Endothelial cell of umbilical vein (primary cell): ENCODE data around the gene MTG1. TPM values are rescaled to one million over a fixed set of nuclear protein-coding genes. Genes with fewer than 3 reads are reported as not detected.

Experiments used
- BruUV-seq: library from RNA; stranded (reverse); fragments of 400-500 nt; replicated peaks from 2 replicates; lab custom pipeline; 2021; lab: Mats Ljungman, UMichigan
- CTCF ChIA-PET: fragments of 300-600, 350-600 bp; sonication (Branson Sonifier 250); formaldehyde crosslinking; loops from one replicate; lab custom pipeline; 2021; ENCODE audit warnings: antibody characterized with exemption, inconsistent platforms; lab: Charles Lee
- POLR2A ChIA-PET: fragments of 300-600, 350-600 bp; sonication (Branson Sonifier 250); formaldehyde crosslinking; loops from one replicate; lab custom pipeline; 2021; ENCODE audit warnings: antibody characterized with exemption, inconsistent platforms; lab: Charles Lee
- DNase-seq: peaks from one replicate; pipeline ENCODE4 v3.0.0-alpha.2; 2011; ENCODE audit warnings: low read depth, low spot score
- FAIRE-seq: peaks from 2 replicates; lab custom pipeline; 2011; peaks lifted over from hg19 to GRCh38; lab: Jason Lieb, UNC
- H2AFZ ChIP-seq: 2 replicates; pipeline ENCODE4 v1.6.0; 2012; ENCODE audit warnings: low read depth, low read length, control low read depth, inconsistent platforms
- H3K27ac ChIP-seq: 2 replicates; pipeline ENCODE4 v1.5.1; 2011; ENCODE audit warnings: low read depth, mild to moderate bottlenecking, control low read depth, low read length, moderate library complexity; ENCODE audit not compliant: insufficient read depth
- H3K27me3 ChIP-seq, 2 experiments: 2 replicates each; pipeline versions ENCODE4 v1.6.0 to v1.6.1; 2011; ENCODE audit warnings: low read length in 2 of 2, mixed read lengths in 1 of 2; ENCODE audit not compliant: control insufficient read depth in 2 of 2, insufficient read depth in 2 of 2
- H3K36me3 ChIP-seq, 2 experiments: 2 replicates in 1 of 2; 3 replicates in 1 of 2; pipeline ENCODE4 v1.5.1; 2011; ENCODE audit warnings: low read length in 2 of 2, mild to moderate bottlenecking in 1 of 2, moderate library complexity in 1 of 2; ENCODE audit not compliant: control insufficient read depth in 2 of 2, insufficient read depth in 2 of 2; ENCODE audit errors: extremely low read depth in 1 of 2
- H3K4me1 ChIP-seq: 3 replicates; pipeline ENCODE4 v1.5.1; 2011; ENCODE audit warnings: mild to moderate bottlenecking, low read length; ENCODE audit not compliant: control insufficient read depth, insufficient read depth; ENCODE audit errors: extremely low read depth
- H3K4me2 ChIP-seq: 2 replicates; pipeline ENCODE4 v1.6.1; 2011; ENCODE audit warnings: low read length, control low read depth, mixed read lengths; ENCODE audit not compliant: insufficient read depth
- H3K4me3 ChIP-seq, 3 experiments: fragments of 200-600 bp in 1 of 3; sonication (generic), shearing (Covaris generic) in 1 of 3; replicated peaks in 1 of 3; 2 replicates each; pipeline ENCODE4 v1.5.1; 2011 to 2016; ENCODE audit warnings: control low read depth in 3 of 3, low read length in 3 of 3, mild to moderate bottlenecking in 2 of 3, inconsistent platforms in 1 of 3, low read depth in 1 of 3, moderate library complexity in 1 of 3; ENCODE audit not compliant: insufficient read depth in 1 of 3
- H3K79me2 ChIP-seq: 2 replicates; pipeline ENCODE4 v1.6.0; 2012; ENCODE audit warnings: low read length, inconsistent platforms; ENCODE audit not compliant: control insufficient read depth, insufficient read depth
- H3K9ac ChIP-seq: replicated peaks from 2 replicates; pipeline ENCODE3; 2011; ENCODE audit warnings: low read length, control low read depth; ENCODE audit not compliant: insufficient read depth; ENCODE audit errors: extremely low read depth
- H3K9me1 ChIP-seq: replicated peaks from 3 replicates; pipeline ENCODE4 v1.6.0; 2011; ENCODE audit warnings: mild to moderate bottlenecking, low read length; ENCODE audit not compliant: control insufficient read depth, insufficient read depth; ENCODE audit errors: extremely low read depth
- H3K9me3 ChIP-seq: replicated peaks from 2 replicates; pipeline ENCODE4 v1.5.1; 2012; ENCODE audit warnings: low read length, inconsistent platforms; ENCODE audit not compliant: control insufficient read depth, insufficient read depth
- H4K20me1 ChIP-seq: replicated peaks from 2 replicates; pipeline ENCODE3; 2011; ENCODE audit warnings: mild to moderate bottlenecking, low read length; ENCODE audit not compliant: control insufficient read depth, insufficient read depth; ENCODE audit errors: extremely low read depth
- CTCF ChIP-seq, 2 donors: IDR thresholded peaks; 1 replicate in 1 of 2; 2 replicates in 1 of 2; pipeline ENCODE4 v1.5.1; 2011; ENCODE audit warnings: low read length in 2 of 2, mild to moderate bottlenecking in 2 of 2, moderate library complexity in 2 of 2, control low read depth in 1 of 2, inconsistent platforms in 1 of 2, low read depth in 1 of 2; ENCODE audit not compliant: insufficient read depth in 1 of 2; ENCODE audit errors: extremely low read depth in 1 of 2
- EZH2 ChIP-seq: IDR thresholded peaks from 2 replicates; pipeline ENCODE4 v1.6.1; 2012; ENCODE audit warnings: borderline replicate concordance, low read depth, mild to moderate bottlenecking, moderate library complexity, low read length, inconsistent platforms; ENCODE audit not compliant: severe bottlenecking
- MYC ChIP-seq: IDR thresholded peaks from one replicate; pipeline ENCODE4 v1.6.1; 2011; ENCODE audit warnings: mild to moderate bottlenecking, low read depth, low read length
- dilution Hi-C: fragments of 300-500 bp; cut with MboI; formaldehyde crosslinking; loops from one replicate; pipeline ENCODE4 v1.15.0; 2019; ENCODE audit warnings: low sequenced_read_pairs; ENCODE audit not compliant: extremely low pct_ligation_motif_present
- intact Hi-C: fragments of 100-400 bp; cut with micrococcal nuclease; formaldehyde crosslinking; loops from one replicate; pipeline ENCODE4 v1.10.0; 2022
- polyA plus RNA-seq, 4 experiments: library from polyadenylated mRNA; depleted of rRNA in 3 of 4; stranded (reverse) in 3 of 4; unstranded in 1 of 4; fragments of >200 nt; gene quantifications; 2 replicates each; pipeline versions ENCODE4 v1.2.1 to v1.2.3, GENCODE V29; 2011 to 2012; ENCODE audit warnings: missing spikeins in 1 of 4
- total RNA-seq: library from RNA; stranded (reverse); gene quantifications from 2 replicates; pipeline ENCODE4 v1.2.3, GENCODE V29; 2021
- TF ChIP-seq, protein P1 (sequence below): IDR thresholded peaks from 2 replicates; pipeline ENCODE4 v1.6.1; 2011; ENCODE audit not compliant: insufficient read depth, insufficient read length

The MTG1 gene
- total and polyA plus RNA-seq, 2 donors (not counting 3 experiments of a cell fraction or from before 2014, with no cell fraction given) = 66.5 to 91.6 TPM

DNA sequence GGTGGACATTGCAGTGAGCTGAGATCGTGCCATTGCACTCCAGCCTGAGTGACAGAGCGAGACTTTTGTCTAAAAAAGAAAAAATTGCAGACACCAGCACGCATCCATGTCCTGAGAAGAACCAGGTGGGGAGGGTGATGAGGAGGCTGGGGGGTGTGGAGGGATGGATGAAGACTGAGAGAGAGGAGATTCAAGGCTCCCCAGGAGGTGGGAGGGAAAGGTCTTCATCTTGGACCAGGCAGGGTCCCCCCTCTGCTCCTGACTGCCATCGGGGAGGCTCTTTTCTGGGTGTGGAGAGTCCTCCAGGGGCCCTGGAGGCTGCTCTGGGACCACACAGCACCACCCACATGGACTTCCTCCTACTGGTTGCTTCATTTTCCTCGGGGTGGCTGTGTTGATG, 61.2 kb downstream of the MTG1 start:
- Histone ChIP-seq H3K9ac (no peak overlapping the region), H3K27me3 (no peaks in the 10 kb centered on the region), H3K4me3 (no peak overlapping the region), H2AFZ (no peak overlapping the region), H4K20me1 (no peaks in the 10 kb centered on the region), H3K4me2 (no peak overlapping the region), H3K79me2 (no peaks in the 10 kb centered on the region), H3K4me1 (no peaks in the 10 kb centered on the region), H3K9me3 (no peaks in the 10 kb centered on the region), H3K9me1 (no peaks in the 10 kb centered on the region), H3K27ac (no peak overlapping the region), H3K36me3 (no peaks in the 10 kb centered on the region)
- dilution Hi-C loops = no loop called here
- ChIA-PET POLR2A (no interaction called here), CTCF (interaction anchor here (1.4 kb wide), 1 partner anchor 16 kb away, joined by 3 read pairs; no protein-coding TSS in a partner anchor)
- intact Hi-C loops = no loop called here
- DNase-seq (no peak), FAIRE-seq (no peak)
- TF ChIP-seq, protein P1, sequence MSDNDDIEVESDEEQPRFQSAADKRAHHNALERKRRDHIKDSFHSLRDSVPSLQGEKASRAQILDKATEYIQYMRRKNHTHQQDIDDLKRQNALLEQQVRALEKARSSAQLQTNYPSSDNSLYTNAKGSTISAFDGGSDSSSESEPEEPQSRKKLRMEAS = no peak
- no peak for TF ChIP-seq EZH2
- no TSS peak for BruUV-seq

DNA sequence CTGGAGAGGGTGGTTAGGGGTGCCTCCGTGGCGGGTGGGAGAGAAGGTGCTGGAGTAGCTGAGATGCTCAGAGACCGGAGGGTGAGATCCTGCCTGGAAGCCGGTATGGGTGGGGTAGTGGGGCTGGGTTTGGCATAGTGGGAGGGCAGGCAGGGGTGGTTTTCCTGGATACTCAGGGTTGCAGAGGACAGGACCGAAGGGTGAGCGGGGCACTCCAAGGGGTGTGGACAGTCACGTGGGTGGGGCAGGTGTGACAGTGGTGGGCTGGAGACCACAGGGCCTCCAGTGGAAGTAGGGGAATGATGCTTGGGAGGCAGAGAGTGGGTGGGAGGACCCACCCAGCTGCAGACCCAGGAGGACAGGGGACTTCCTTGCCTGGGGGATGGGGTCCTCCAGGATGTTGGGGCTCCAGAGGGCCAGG, 61.7 kb downstream of the MTG1 start:
- no peak overlapping the region for H3K4me3 ChIP-seq
- H3K9ac ChIP-seq = no peak overlapping the region
- no peaks in the 10 kb centered on the region for H3K27me3 ChIP-seq
- BruUV-seq = no TSS peak
- no peak overlapping the region for H2AFZ ChIP-seq
- intact Hi-C loops = no loop called here
- no peaks in the 10 kb centered on the region for H3K79me2 ChIP-seq
- no peaks in the 10 kb centered on the region for H3K9me1 ChIP-seq
- DNase-seq = no peak
- no peaks in the 10 kb centered on the region for H3K9me3 ChIP-seq
- no peak for TF ChIP-seq MYC
- TF ChIP-seq CTCF (IDR thresholded peaks at IDR 0.05; ENCODE audit: extremely low read depth in 1 of 2, insufficient read depth in 1 of 2, low read depth in 1 of 2, low read length in 2 of 2) = no peak
- no peak overlapping the region for H3K27ac ChIP-seq
- POLR2A ChIA-PET = no interaction called here
- CTCF ChIA-PET = no interaction called here
- FAIRE-seq = no peak
- H3K4me1 ChIP-seq = no peaks in the 10 kb centered on the region
- no peak overlapping the region for H3K4me2 ChIP-seq
- dilution Hi-C loops = no loop called here
- H4K20me1 ChIP-seq = no peaks in the 10 kb centered on the region
- no peaks in the 10 kb centered on the region for H3K36me3 ChIP-seq
